RWPE1 (cell line): ENCODE results near the gene TECR.
A peak's percentile ranks its signal among the peaks of the same experiment; 100 is the strongest.
"Not testable (repeated sequence)": the region's sequence is repeated elsewhere in the genome, so short reads cannot be mapped to it uniquely, and the experiment has no call there.

Experiments
- CTCF ChIA-PET: fragments of 350-600 bp; sonication (Branson Sonifier 250); formaldehyde crosslinking; extraction: SDS; loops from one replicate; lab custom pipeline; 2021; lab: Yijun Ruan, JAX
- POLR2A ChIA-PET: fragments of 400-600 bp; formaldehyde crosslinking; extraction: SDS; loops from one replicate; lab custom pipeline; 2020; ENCODE audit warnings: antibody characterized with exemption; ENCODE audit not compliant: low non-redundant PET; lab: Yijun Ruan, JAX
- DNase-seq: peaks from one replicate; pipeline ENCODE4 v3.0.0; 2012; ENCODE audit warnings: low spot score
- H3K27ac ChIP-seq: fragments of 450-650 bp; 2 replicates; pipeline ENCODE4 v1.5.1; 2017
- CTCF ChIP-seq: fragments of 450-650 bp; conservative IDR thresholded peaks from 2 replicates; pipeline ENCODE4 v1.5.1; 2017; ENCODE audit warnings: low read depth, mild to moderate bottlenecking

TECR gene

GRCh38 chr19:14540741-14541525, 11.5 kb downstream of the TECR start:
- CTCF ChIA-PET = no interaction called here
- DNase-seq = no peak

GRCh38 chr19:14541979-14542378, 12.6 kb downstream of the TECR start:
- CTCF ChIA-PET, DNase-seq, POLR2A ChIA-PET: not testable (repeated sequence)
- H3K27ac ChIP-seq = peak overlapping the region; percentile 94

More at GRCh38 chr19:14540741-14541525, 11.5 kb downstream of the TECR start:
- POLR2A ChIA-PET = no interaction called here
- H3K27ac ChIP-seq = peak overlapping the region; percentile 94
- no peak for TF ChIP-seq CTCF

GRCh38 chr19:14542711-14543328, 13.4 kb downstream of the TECR start:
- peak overlapping the region; percentile 94 for H3K27ac ChIP-seq
- TF ChIP-seq CTCF = no peak
- POLR2A ChIA-PET = interaction anchor here (0.7 to 1.1 kb wide), 2 partner anchors 25 to 114 kb away, joined by 3 to 5 read pairs; partner anchors contain the start of gene DNAJB1
- CTCF ChIA-PET = interaction anchor here (1.0 kb wide), 1 partner anchor 9 kb away, joined by 3 read pairs; no protein-coding TSS in a partner anchor
- DNase-seq = peak; percentile 81

- ChIA-PET POLR2A (no interaction called here), CTCF (interaction anchor here (0.5 kb wide), 1 partner anchor 34 kb away, joined by 3 read pairs; no protein-coding TSS in a partner anchor)
These were observed 14.7 kb downstream of the TECR start for GRCh38 chr19:14544047-14544446.

GRCh38 chr19:14544977-14545715, 15.8 kb downstream of the TECR start:
- no peak for TF ChIP-seq CTCF
- ChIA-PET CTCF (no interaction called here), POLR2A (no interaction called here)
- H3K27ac ChIP-seq = peak overlapping the region; percentile 94
- DNase-seq = no peak

More at GRCh38 chr19:14544047-14544446, 14.7 kb downstream of the TECR start:
- no peak for DNase-seq
- no peak for TF ChIP-seq CTCF
- peak overlapping the region; percentile 94 for H3K27ac ChIP-seq

- ChIA-PET CTCF (interaction anchor here (0.7 kb wide), 1 partner anchor 8 kb away, joined by 3 read pairs; no protein-coding TSS in a partner anchor), POLR2A (no interaction called here)
- peak overlapping the region; percentile 94 for H3K27ac ChIP-seq
- no peak for DNase-seq
- no peak for TF ChIP-seq CTCF
These were observed 16.3 kb downstream of the TECR start for GRCh38 chr19:14545716-14546082.
